Right forelimb (tissue), 1 donor: ENCODE results near the gene BIN1.

Source experiments
- DNase-seq: peaks from one replicate; pipeline ENCODE4 v3.0.0-alpha.2; 2018

The BIN1 gene

GRCh38 chr2:127106991-127107621 lies at the start of gene BIN1:
Gene BIN1 (minus strand): TSS chr2:127107154. CDS start chr2:127106943, 211 bp downstream.
- peak; percentile 91 for DNase-seq

- DNase-seq, result no peak
Observed at GRCh38 chr2:127155947-127156346, 49.0 kb upstream of the BIN1 start.

- no peak for DNase-seq
Observed at GRCh38 chr2:127155028-127155581, 48.2 kb upstream of the BIN1 start.

GRCh38 chr2:127154396-127154795 lies 47.4 kb upstream of the BIN1 start:
- DNase-seq, result no peak

- DNase-seq, result no peak
Observed at GRCh38 chr2:127153691-127154158, 46.8 kb upstream of the BIN1 start.

GRCh38 chr2:127150996-127151395 lies 44.0 kb upstream of the BIN1 start:
- no peak for DNase-seq

GRCh38 chr2:127149384-127149783 lies 42.4 kb upstream of the BIN1 start:
- no peak for DNase-seq

- no peak for DNase-seq
Observed at GRCh38 chr2:127146820-127147502, 40.0 kb upstream of the BIN1 start.

GRCh38 chr2:127146071-127146725 lies 39.2 kb upstream of the BIN1 start:
- DNase-seq, result no peak

- DNase-seq, result no peak
Observed at GRCh38 chr2:127145280-127145895, 38.4 kb upstream of the BIN1 start.

- no peak for DNase-seq
Observed at GRCh38 chr2:127143841-127144782, 37.2 kb upstream of the BIN1 start.

- no peak for DNase-seq
Observed at GRCh38 chr2:127142663-127143630, 36.0 kb upstream of the BIN1 start.

- DNase-seq, result no peak
Observed at GRCh38 chr2:127140538-127140937, 33.6 kb upstream of the BIN1 start.

- DNase-seq, result no peak
Observed at GRCh38 chr2:127139766-127140165, 32.8 kb upstream of the BIN1 start.

- DNase-seq, result no peak
Observed at GRCh38 chr2:127138281-127138680, 31.3 kb upstream of the BIN1 start.

- DNase-seq, result no peak
Observed at GRCh38 chr2:127137741-127138140, 30.8 kb upstream of the BIN1 start.

- no peak for DNase-seq
Observed at GRCh38 chr2:127137225-127137624, 30.3 kb upstream of the BIN1 start.

GRCh38 chr2:127134833-127135830 lies 28.2 kb upstream of the BIN1 start:
- no peak for DNase-seq

- no peak for DNase-seq
Observed at GRCh38 chr2:127134235-127134634, 27.3 kb upstream of the BIN1 start.

- DNase-seq, result no peak
Observed at GRCh38 chr2:127133793-127134192, 26.8 kb upstream of the BIN1 start.
